Mononuclear cell (primary cell): ENCODE measurements around the gene FANCL. TPM values are rescaled to one million over a fixed set of nuclear protein-coding genes. Genes with fewer than 3 reads are reported as not detected.
"Not testable (repeated sequence)": the region's sequence is repeated elsewhere in the genome, so short reads cannot be mapped to it uniquely, and the experiment has no call there.

ENCODE experiments used
- H3K27me3 ChIP-seq: 2 replicates; pipeline ENCODE4 v1.6.0; 2011; ENCODE audit warnings: low read length, control low read depth; ENCODE audit not compliant: insufficient read depth
- H3K4me1 ChIP-seq: 2 replicates; pipeline ENCODE4 v1.5.1; 2011; ENCODE audit warnings: mild to moderate bottlenecking, low read length, control low read depth; ENCODE audit not compliant: insufficient read depth
- H3K4me3 ChIP-seq: 2 replicates; pipeline ENCODE4 v1.5.1; 2011; ENCODE audit warnings: mild to moderate bottlenecking, low read length, moderate library complexity
- H3K9me3 ChIP-seq: 2 replicates; pipeline ENCODE4 v1.5.1; 2011; ENCODE audit warnings: low read depth, mild to moderate bottlenecking, control low read depth, low read length
- total RNA-seq: library from RNA; depleted of rRNA; stranded (reverse); fragments of >200 nt; gene quantifications from one replicate; pipeline ENCODE4 v1.2.3, GENCODE V29; 2012

Gene FANCL
- total RNA-seq: 13.7 TPM

- no peaks in the 10 kb centered on the region for H3K9me3 ChIP-seq
- peaks cover 11% of the 10 kb centered on the region for H3K4me1 ChIP-seq
- H3K4me3 ChIP-seq: peak within 1 kb of the TSS; percentile 75
- no peaks in the 10 kb centered on the region for H3K27me3 ChIP-seq
These were observed at the start of gene FANCL for GRCh38 chr2:58240670-58241545. TSS of gene FANCL (minus strand) at chr2:58241325. CDS start at chr2:58241313, 12 bp downstream.

- Histone ChIP-seq H3K27me3 (no peaks in the 10 kb centered on the region), H3K4me3 (no peak overlapping the region), H3K9me3 (no peaks in the 10 kb centered on the region), H3K4me1 (no peaks in the 10 kb centered on the region)
These were observed 47.9 kb upstream of the FANCL start for GRCh38 chr2:58289029-58289428.

GRCh38 chr2:58283931-58284330, 42.8 kb upstream of the FANCL start:
- Histone ChIP-seq H3K27me3 (no peaks in the 10 kb centered on the region), H3K9me3 (no peaks in the 10 kb centered on the region)

GRCh38 chr2:58275144-58275543, 34.0 kb upstream of the FANCL start:
- H3K9me3 ChIP-seq, H3K4me3 ChIP-seq, H3K27me3 ChIP-seq, H3K4me1 ChIP-seq: not testable (repeated sequence)

More at GRCh38 chr2:58283931-58284330, 42.8 kb upstream of the FANCL start:
- Histone ChIP-seq H3K4me1 (no peaks in the 10 kb centered on the region), H3K4me3 (no peak overlapping the region)

GRCh38 chr2:58271826-58272225, 30.7 kb upstream of the FANCL start:
- Histone ChIP-seq H3K9me3 (no peaks in the 10 kb centered on the region), H3K27me3 (no peaks in the 10 kb centered on the region), H3K4me3 (no peak overlapping the region), H3K4me1 (no peaks in the 10 kb centered on the region)

- no peaks in the 10 kb centered on the region for H3K4me1 ChIP-seq
- no peak overlapping the region for H3K4me3 ChIP-seq
- no peaks in the 10 kb centered on the region for H3K9me3 ChIP-seq
- no peaks in the 10 kb centered on the region for H3K27me3 ChIP-seq
These were observed 27.6 kb upstream of the FANCL start for GRCh38 chr2:58268685-58269084.

GRCh38 chr2:58266211-58266610, 25.1 kb upstream of the FANCL start:
- H3K4me3 ChIP-seq: no peak overlapping the region
- H3K4me1 ChIP-seq: no peaks in the 10 kb centered on the region

GRCh38 chr2:58261209-58261608, 20.1 kb upstream of the FANCL start:
- Histone ChIP-seq H3K4me3 (no peak overlapping the region), H3K4me1 (no peaks in the 10 kb centered on the region), H3K9me3 (no peaks in the 10 kb centered on the region), H3K27me3 (no peaks in the 10 kb centered on the region)

More at GRCh38 chr2:58266211-58266610, 25.1 kb upstream of the FANCL start:
- no peaks in the 10 kb centered on the region for H3K27me3 ChIP-seq
- H3K9me3 ChIP-seq: no peaks in the 10 kb centered on the region

- not testable (repeated sequence) for H3K4me1 ChIP-seq, H3K27me3 ChIP-seq
These were observed 17.3 kb upstream of the FANCL start for GRCh38 chr2:58258456-58258855.

GRCh38 chr2:58251331-58252201, 10.4 kb upstream of the FANCL start:
- not testable (repeated sequence) for H3K4me1 ChIP-seq, H3K4me3 ChIP-seq, H3K9me3 ChIP-seq, H3K27me3 ChIP-seq

More at GRCh38 chr2:58258456-58258855, 17.3 kb upstream of the FANCL start:
- H3K9me3 ChIP-seq, H3K4me3 ChIP-seq: not testable (repeated sequence)

- H3K9me3 ChIP-seq: no peaks in the 10 kb centered on the region
- no peaks in the 10 kb centered on the region for H3K27me3 ChIP-seq
- peaks cover 11% of the 10 kb centered on the region for H3K4me1 ChIP-seq
- peak overlapping the region; percentile 75 for H3K4me3 ChIP-seq
These were observed 380 bp upstream of the FANCL start for GRCh38 chr2:58241546-58241864.

- Histone ChIP-seq H3K4me1 (peaks cover 11% of the 10 kb centered on the region), H3K9me3 (no peaks in the 10 kb centered on the region), H3K27me3 (no peaks in the 10 kb centered on the region), H3K4me3 (no peak overlapping the region)
These were observed 1.7 kb downstream of the FANCL start for GRCh38 chr2:58239243-58239925.

GRCh38 chr2:58237741-58238140, 3.4 kb downstream of the FANCL start:
- Histone ChIP-seq H3K4me3 (no peak overlapping the region), H3K9me3 (no peaks in the 10 kb centered on the region), H3K4me1 (peaks cover 11% of the 10 kb centered on the region), H3K27me3 (no peaks in the 10 kb centered on the region)

- no peaks in the 10 kb centered on the region for H3K9me3 ChIP-seq
- H3K4me3 ChIP-seq: no peak overlapping the region
- H3K27me3 ChIP-seq: no peaks in the 10 kb centered on the region
- peaks cover 11% of the 10 kb centered on the region for H3K4me1 ChIP-seq
These were observed 5.1 kb downstream of the FANCL start for GRCh38 chr2:58235984-58236383.

GRCh38 chr2:58235170-58235569, 6.0 kb downstream of the FANCL start:
- no peak overlapping the region for H3K4me3 ChIP-seq
- peaks cover 5% of the 10 kb centered on the region for H3K4me1 ChIP-seq
- no peaks in the 10 kb centered on the region for H3K27me3 ChIP-seq
- no peaks in the 10 kb centered on the region for H3K9me3 ChIP-seq
